Neural cell (in vitro differentiated cells): Measurements from ENCODE around the gene YJEFN3. TPM values are rescaled to one million over a fixed set of nuclear protein-coding genes. Genes with fewer than 3 reads are reported as not detected.

Source experiments
- H2AFZ ChIP-seq: fragments of 200-600, 300-800 bp; sonication (generic), shearing (Covaris generic); 2 replicates; pipeline ENCODE4 v1.6.0; 2014; ENCODE audit warnings: low read depth, mild to moderate bottlenecking, antibody characterized with exemption, low read length, moderate library complexity
- H3F3A ChIP-seq: fragments of 200-600 bp; shearing (Covaris generic); 2 replicates; pipeline ENCODE4 v1.6.1; 2016; ENCODE audit warnings: mild to moderate bottlenecking, moderate library complexity, mixed read lengths, antibody characterized with exemption, low read length; ENCODE audit not compliant: insufficient read depth, poor library complexity, severe bottlenecking
- H3K27ac ChIP-seq: fragments of 200-600, 300-800 bp; sonication (generic), shearing (Covaris generic); 2 replicates; pipeline ENCODE4 v1.5.1; 2014; ENCODE audit warnings: mild to moderate bottlenecking, low read length, moderate library complexity
- H3K27me3 ChIP-seq: fragments of 300-800, 200-600 bp; sonication (generic), shearing (Covaris generic); 2 replicates; pipeline ENCODE4 v1.6.0; 2014; ENCODE audit warnings: mild to moderate bottlenecking, low read depth, low read length, moderate library complexity; ENCODE audit not compliant: insufficient read depth
- H3K36me3 ChIP-seq: fragments of 300-800, 200-600 bp; sonication (generic), shearing (Covaris generic); 2 replicates; pipeline ENCODE4 v1.5.1; 2014; ENCODE audit warnings: mild to moderate bottlenecking, antibody characterized with exemption, low read length, moderate library complexity; ENCODE audit not compliant: insufficient read depth
- H3K4me2 ChIP-seq: fragments of 300-800, 200-600 bp; sonication (generic), shearing (Covaris generic); 2 replicates; pipeline ENCODE4 v1.6.0; 2014; ENCODE audit warnings: mild to moderate bottlenecking, low read length
- H3K4me3 ChIP-seq: fragments of 300-800, 200-600 bp; sonication (generic), shearing (Covaris generic); 2 replicates; pipeline ENCODE4 v1.5.1; 2014; ENCODE audit warnings: mild to moderate bottlenecking, low read length, moderate library complexity
- H3K79me2 ChIP-seq: fragments of 200-600 bp; shearing (Covaris generic); replicated peaks from 2 replicates; pipeline ENCODE4 v1.6.0; 2014; ENCODE audit warnings: mild to moderate bottlenecking, low read length, moderate library complexity; ENCODE audit not compliant: insufficient read depth
- H3K9ac ChIP-seq: fragments of 300-800, 200-600 bp; sonication (generic), shearing (Covaris generic); 2 replicates; pipeline ENCODE4 v1.6.1; 2016; ENCODE audit warnings: mild to moderate bottlenecking, low read length, mixed read lengths
- H3K9me2 ChIP-seq: fragments of 200-600 bp; shearing (Covaris generic); 2 replicates; pipeline ENCODE4 v1.6.1; 2016; ENCODE audit warnings: mild to moderate bottlenecking, low read length, mixed read lengths; ENCODE audit not compliant: insufficient read depth
- H3K9me3 ChIP-seq: fragments of 200-600, 300-800 bp; sonication (generic), shearing (Covaris generic); 2 replicates; pipeline ENCODE4 v1.6.1; 2016; ENCODE audit warnings: mild to moderate bottlenecking, mixed run types, low read length, moderate library complexity, mixed read lengths
- H4K20me1 ChIP-seq: fragments of 200-600 bp; shearing (Covaris generic); 2 replicates; pipeline ENCODE4 v1.6.1; 2016; ENCODE audit warnings: mild to moderate bottlenecking, mixed run types; ENCODE audit not compliant: insufficient read depth
- CTCF ChIP-seq: fragments of 450-650 bp; IDR thresholded peaks from 2 replicates; pipeline ENCODE4 v1.5.1; 2014; ENCODE audit warnings: antibody characterized with exemption, mild to moderate bottlenecking, moderate library complexity; ENCODE audit not compliant: poor library complexity, severe bottlenecking
- EP300 ChIP-seq: fragments of 450-650 bp; conservative IDR thresholded peaks from 2 replicates; pipeline ENCODE4 v1.6.1; 2014; ENCODE audit warnings: antibody characterized with exemption, mild to moderate bottlenecking, moderate library complexity; ENCODE audit not compliant: poor library complexity, severe bottlenecking
- EZH2 ChIP-seq: fragments of 200-600, 300-800 bp; shearing (Covaris generic), sonication (generic); IDR thresholded peaks from 2 replicates; pipeline ENCODE4 v1.6.1; 2014; ENCODE audit warnings: antibody characterized with exemption, low read length, borderline replicate concordance, mild to moderate bottlenecking; ENCODE audit not compliant: insufficient read depth, poor library complexity, severe bottlenecking
- MXI1 ChIP-seq: fragments of 450-650 bp; conservative IDR thresholded peaks from 2 replicates; pipeline ENCODE4 v1.6.1; 2014; ENCODE audit warnings: antibody characterized with exemption, mild to moderate bottlenecking; ENCODE audit not compliant: poor library complexity, severe bottlenecking
- POLR2AphosphoS5 ChIP-seq: IDR thresholded peaks from 2 replicates; pipeline ENCODE4 v1.6.1; 2012
- RAD21 ChIP-seq: fragments of 450-650 bp; conservative IDR thresholded peaks from 2 replicates; pipeline ENCODE4 v1.6.1; 2014; ENCODE audit warnings: antibody characterized with exemption, mild to moderate bottlenecking, moderate library complexity
- REST ChIP-seq: IDR thresholded peaks from 2 replicates; pipeline ENCODE4 v1.6.1; 2012; ENCODE audit warnings: borderline replicate concordance
- SMC3 ChIP-seq: fragments of 450-650 bp; conservative IDR thresholded peaks from 2 replicates; pipeline ENCODE4 v1.6.1; 2014; ENCODE audit warnings: antibody characterized with exemption, mild to moderate bottlenecking, moderate library complexity; ENCODE audit not compliant: poor library complexity
- TAF1 ChIP-seq: IDR thresholded peaks from 2 replicates; pipeline ENCODE4 v1.6.1; 2012; ENCODE audit warnings: low read depth
- polyA plus RNA-seq: library from polyadenylated mRNA; depleted of rRNA; stranded (reverse); fragments of >200 nt; gene quantifications from 2 replicates; pipeline ENCODE4 v1.2.3, GENCODE V29; 2014

YJEFN3 gene
- polyA plus RNA-seq, 1 donor from 2014 or later, result 26.9 TPM

- no peak overlapping the region for H3K27ac ChIP-seq
- no peaks in the 10 kb centered on the region for H3K9me2 ChIP-seq
- no peak for TF ChIP-seq EP300
- no peak overlapping the region for H2AFZ ChIP-seq
- H3K4me3 ChIP-seq, result no peak overlapping the region
- no peak overlapping the region for H3K9ac ChIP-seq
- no peaks in the 10 kb centered on the region for H3K79me2 ChIP-seq
- H3K27me3 ChIP-seq, result no peaks in the 10 kb centered on the region
- no peak overlapping the region for H3K4me2 ChIP-seq
- no peaks in the 10 kb centered on the region for H4K20me1 ChIP-seq
- no peaks in the 10 kb centered on the region for H3F3A ChIP-seq
- H3K9me3 ChIP-seq, result no peaks in the 10 kb centered on the region
- H3K36me3 ChIP-seq, result no peaks in the 10 kb centered on the region
Observed at GRCh38 chr19:19545707-19546106, 17.0 kb downstream of the YJEFN3 start.

- H3K9ac ChIP-seq, result no peak overlapping the region
- H3K4me3 ChIP-seq, result no peak overlapping the region
- H3K9me2 ChIP-seq, result no peaks in the 10 kb centered on the region
- H3K4me2 ChIP-seq, result no peak overlapping the region
- no peaks in the 10 kb centered on the region for H3K9me3 ChIP-seq
- no peak for TF ChIP-seq POLR2AphosphoS5
- TF ChIP-seq EZH2, result no peak
- TF ChIP-seq EP300, result no peak
- TF ChIP-seq SMC3, result no peak
- TF ChIP-seq REST, result no peak
- no peak for TF ChIP-seq RAD21
- TF ChIP-seq MXI1, result no peak
- no peak for TF ChIP-seq TAF1
- TF ChIP-seq CTCF, result no peak
- no peaks in the 10 kb centered on the region for H4K20me1 ChIP-seq
- H3K79me2 ChIP-seq, result no peaks in the 10 kb centered on the region
- H3F3A ChIP-seq, result no peaks in the 10 kb centered on the region
- H3K27me3 ChIP-seq, result no peaks in the 10 kb centered on the region
- H2AFZ ChIP-seq, result no peak overlapping the region
- no peaks in the 10 kb centered on the region for H3K36me3 ChIP-seq
- no peak overlapping the region for H3K27ac ChIP-seq
Observed at GRCh38 chr19:19546751-19547162, 18.0 kb downstream of the YJEFN3 start.
